ENCODE results near the gene MINPP1. TPM values are rescaled to one million over a fixed set of nuclear protein-coding genes. Genes with fewer than 3 reads are reported as not detected.

Gene MINPP1
- total and polyA plus RNA-seq, 2 of the 13 experiments (the other 11 are each of a cell fraction or from before 2014, with no cell fraction given) = 19.2 to 53.7 TPM

DNA sequence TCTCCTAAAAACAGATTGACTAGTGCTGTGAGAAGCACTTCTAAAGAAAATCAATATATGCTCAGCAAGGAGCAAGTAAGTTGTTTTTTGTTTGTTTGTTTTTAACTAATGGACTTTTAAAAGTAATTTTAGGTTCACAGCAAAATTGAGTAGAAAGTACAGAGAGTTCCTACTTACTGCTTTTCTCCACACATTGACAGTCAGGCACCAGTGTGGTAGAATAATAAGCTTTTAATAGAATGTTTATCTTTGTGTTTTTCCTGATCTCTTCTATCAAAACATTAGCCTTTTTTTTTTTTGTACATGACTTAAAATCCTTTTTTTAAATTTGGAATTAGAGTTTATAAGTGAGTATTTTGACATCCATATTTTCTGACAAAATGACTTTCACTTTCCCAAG lies 28.0 kb downstream of the MINPP1 start (continued):
- TF ChIP-seq ZNF598 (CRISPR knock-in tag; IDR thresholded peaks at IDR 0.05; ENCODE audit: borderline replicate concordance) (no peak), CBX5 (CRISPR knock-in tag; IDR thresholded peaks at IDR 0.05; ENCODE audit: borderline replicate concordance) (no peak)

DNA sequence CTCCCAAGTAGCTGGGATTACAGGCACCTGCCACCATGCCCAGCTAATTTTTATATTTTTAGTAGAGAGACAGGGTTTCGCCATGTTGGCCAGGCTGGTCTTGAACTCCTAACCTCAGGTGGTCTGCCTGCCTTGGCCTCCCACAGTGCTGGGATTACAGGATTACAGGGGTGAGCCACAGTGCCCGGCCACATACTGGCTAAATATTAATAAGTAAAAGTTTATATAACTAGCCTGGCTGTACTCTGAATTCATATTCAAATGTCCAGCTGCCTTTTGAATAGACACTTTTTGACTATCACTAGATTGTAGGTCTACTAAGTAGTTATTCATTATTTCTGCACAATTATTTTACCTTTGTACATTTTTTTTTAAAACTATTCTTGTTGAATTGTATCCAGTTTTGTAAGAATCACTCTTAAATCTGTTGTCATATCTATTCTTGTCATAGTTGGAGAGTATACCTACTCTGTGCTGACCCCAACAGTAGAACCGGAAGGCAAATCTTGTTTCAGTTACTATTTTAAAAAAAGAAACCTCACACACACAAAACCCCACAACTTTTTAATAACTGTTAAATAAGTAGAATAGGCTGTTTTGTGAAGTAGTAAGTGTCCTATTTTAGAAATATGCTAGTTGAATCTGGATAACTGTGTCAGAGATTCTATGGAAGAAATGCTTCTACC lies 29.6 kb downstream of the MINPP1 start:
- TF ChIP-seq, protein P1, sequence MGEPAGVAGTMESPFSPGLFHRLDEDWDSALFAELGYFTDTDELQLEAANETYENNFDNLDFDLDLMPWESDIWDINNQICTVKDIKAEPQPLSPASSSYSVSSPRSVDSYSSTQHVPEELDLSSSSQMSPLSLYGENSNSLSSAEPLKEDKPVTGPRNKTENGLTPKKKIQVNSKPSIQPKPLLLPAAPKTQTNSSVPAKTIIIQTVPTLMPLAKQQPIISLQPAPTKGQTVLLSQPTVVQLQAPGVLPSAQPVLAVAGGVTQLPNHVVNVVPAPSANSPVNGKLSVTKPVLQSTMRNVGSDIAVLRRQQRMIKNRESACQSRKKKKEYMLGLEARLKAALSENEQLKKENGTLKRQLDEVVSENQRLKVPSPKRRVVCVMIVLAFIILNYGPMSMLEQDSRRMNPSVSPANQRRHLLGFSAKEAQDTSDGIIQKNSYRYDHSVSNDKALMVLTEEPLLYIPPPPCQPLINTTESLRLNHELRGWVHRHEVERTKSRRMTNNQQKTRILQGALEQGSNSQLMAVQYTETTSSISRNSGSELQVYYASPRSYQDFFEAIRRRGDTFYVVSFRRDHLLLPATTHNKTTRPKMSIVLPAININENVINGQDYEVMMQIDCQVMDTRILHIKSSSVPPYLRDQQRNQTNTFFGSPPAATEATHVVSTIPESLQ (CRISPR knock-in tag; conservative IDR thresholded peaks at IDR 0.05) = no peak
- no peak for TF ChIP-seq MAX (IDR thresholded peaks at IDR 0.05)
- no peak for TF ChIP-seq IRF9 (CRISPR knock-in tag; IDR thresholded peaks at IDR 0.05; ENCODE audit: borderline replicate concordance)
- TF ChIP-seq ZNF350 (CRISPR knock-in tag; IDR thresholded peaks at IDR 0.05; ENCODE audit: borderline replicate concordance, low read depth) = no peak
- no peak for TF ChIP-seq ZNF337 (CRISPR knock-in tag; IDR thresholded peaks at IDR 0.05; ENCODE audit: borderline replicate concordance, low read depth)
- no peak for TF ChIP-seq FOXP4 (CRISPR knock-in tag; IDR thresholded peaks at IDR 0.05)
- no peak for TF ChIP-seq ZNF17 (CRISPR knock-in tag; IDR thresholded peaks at IDR 0.05)
- no peak for TF ChIP-seq GABPB1 (CRISPR knock-in tag; IDR thresholded peaks at IDR 0.05)
- TF ChIP-seq ZNF782 (CRISPR knock-in tag; IDR thresholded peaks at IDR 0.05; ENCODE audit: borderline replicate concordance) = no peak
- no peak for TF ChIP-seq NR1H2 (CRISPR knock-in tag; IDR thresholded peaks at IDR 0.05; ENCODE audit: borderline replicate concordance, low read depth)
- TF ChIP-seq ATAD3A (CRISPR knock-in tag; IDR thresholded peaks at IDR 0.05) = no peak
- FAIRE-seq (no peak), ATAC-seq (no peak), DNase-seq (ENCODE audit: low spot score) (no peak)
- H3K9ac ChIP-seq (ENCODE audit: insufficient read depth, low read depth, low read length) = no peak overlapping the region
- no TSS peak for BruUV-seq (replicated peaks)
- H3K4me3 ChIP-seq (replicated peaks in 1 of 3; ENCODE audit: insufficient read depth in 1 of 3, low read depth in 2 of 3, low read length in 3 of 3) = no peak overlapping the region
- ChIA-PET POLR2A (no interaction called here), CTCF (ENCODE audit: low intra/inter-chr PET ratio, low total read pairs) (interaction anchor here (1.2 to 2.0 kb wide), 3 partner anchors 122 to 238 kb away, joined by 7 to 15 read pairs (median 7); no protein-coding TSS in a partner anchor)
- H3K4me1 ChIP-seq (ENCODE audit: insufficient read depth, low read length) = no peaks in the 10 kb centered on the region
- no peak overlapping the region for H3K27ac ChIP-seq (ENCODE audit: extremely low read length, insufficient read depth, low read length)
- H2AFZ ChIP-seq (ENCODE audit: low read length) = no peak overlapping the region
- peaks cover 1 to 16% of the 10 kb centered on the region in 2 experiments for H3K36me3 ChIP-seq (replicated peaks in 1 of 2; ENCODE audit: control insufficient read depth in 1 of 2, insufficient read depth in 2 of 2, low read length in 2 of 2)
- H4K20me1 ChIP-seq (ENCODE audit: insufficient read depth, low read length) = no peaks in the 10 kb centered on the region
- in situ Hi-C loops (cut with HindIII; ENCODE audit: extremely low pct_ligation_motif_present, low pct_unique_long_range_greater_than_20kb) = no loop called here
- no peak overlapping the region for H3K4me2 ChIP-seq (ENCODE audit: low read depth, low read length)
- no peaks in the 10 kb centered on the region for H3K9me3 ChIP-seq (ENCODE audit: low read length)
- 100% methylated on average over 3 of the region's 3 CpGs for WGBS (ENCODE audit: low lambda C conversion rate)
- H3K79me2 ChIP-seq (ENCODE audit: insufficient read depth, low read length) = no peaks in the 10 kb centered on the region
- no peaks in the 10 kb centered on the region for H3K27me3 ChIP-seq (ENCODE audit: control insufficient read depth in 1 of 2, insufficient read depth in 2 of 2, low read length in 2 of 2)
- intact Hi-C loops (cut with micrococcal nuclease; ENCODE audit: unreplicated experiment) = loop anchor here (10.0 kb wide), 1 partner anchor 90 kb away; no protein-coding TSS in a partner anchor

Measured in HepG2 (cell line).